AG09319 (cell line): Measurements from ENCODE around the gene CUX1.

Experiments used
- DNase-seq: peaks from one replicate; pipeline ENCODE4 v3.0.0-alpha.2; 2010; ENCODE audit warnings: low read depth; ENCODE audit errors: extremely low read depth
- TF ChIP-seq, protein P1 (sequence below): IDR thresholded peaks from 2 replicates; pipeline ENCODE4 v1.5.1; 2011; ENCODE audit warnings: low read depth, mild to moderate bottlenecking, inconsistent platforms, low read length, moderate library complexity

Gene CUX1

DNA sequence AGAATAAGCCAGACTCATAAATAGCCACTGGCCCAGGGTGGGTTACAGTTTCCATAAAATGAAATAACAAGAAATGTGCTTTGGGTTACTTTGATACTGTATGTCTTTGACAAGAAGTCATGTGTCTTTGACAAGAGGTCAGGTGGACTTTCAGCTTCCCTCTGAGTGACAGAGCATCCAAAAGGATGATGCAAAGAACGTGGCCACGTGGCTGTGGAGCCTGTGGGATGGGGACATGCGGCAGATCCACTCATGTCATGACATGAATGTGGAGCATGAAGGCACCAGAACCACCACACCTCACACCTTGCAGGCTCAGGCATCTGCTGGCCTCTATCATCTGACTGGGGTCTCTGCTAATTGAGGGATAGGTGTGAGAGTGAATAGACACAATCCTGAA is 37.1 kb upstream of the CUX1 start:
- TF ChIP-seq, protein P1, sequence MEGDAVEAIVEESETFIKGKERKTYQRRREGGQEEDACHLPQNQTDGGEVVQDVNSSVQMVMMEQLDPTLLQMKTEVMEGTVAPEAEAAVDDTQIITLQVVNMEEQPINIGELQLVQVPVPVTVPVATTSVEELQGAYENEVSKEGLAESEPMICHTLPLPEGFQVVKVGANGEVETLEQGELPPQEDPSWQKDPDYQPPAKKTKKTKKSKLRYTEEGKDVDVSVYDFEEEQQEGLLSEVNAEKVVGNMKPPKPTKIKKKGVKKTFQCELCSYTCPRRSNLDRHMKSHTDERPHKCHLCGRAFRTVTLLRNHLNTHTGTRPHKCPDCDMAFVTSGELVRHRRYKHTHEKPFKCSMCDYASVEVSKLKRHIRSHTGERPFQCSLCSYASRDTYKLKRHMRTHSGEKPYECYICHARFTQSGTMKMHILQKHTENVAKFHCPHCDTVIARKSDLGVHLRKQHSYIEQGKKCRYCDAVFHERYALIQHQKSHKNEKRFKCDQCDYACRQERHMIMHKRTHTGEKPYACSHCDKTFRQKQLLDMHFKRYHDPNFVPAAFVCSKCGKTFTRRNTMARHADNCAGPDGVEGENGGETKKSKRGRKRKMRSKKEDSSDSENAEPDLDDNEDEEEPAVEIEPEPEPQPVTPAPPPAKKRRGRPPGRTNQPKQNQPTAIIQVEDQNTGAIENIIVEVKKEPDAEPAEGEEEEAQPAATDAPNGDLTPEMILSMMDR: no peak
- no peak for DNase-seq

DNA sequence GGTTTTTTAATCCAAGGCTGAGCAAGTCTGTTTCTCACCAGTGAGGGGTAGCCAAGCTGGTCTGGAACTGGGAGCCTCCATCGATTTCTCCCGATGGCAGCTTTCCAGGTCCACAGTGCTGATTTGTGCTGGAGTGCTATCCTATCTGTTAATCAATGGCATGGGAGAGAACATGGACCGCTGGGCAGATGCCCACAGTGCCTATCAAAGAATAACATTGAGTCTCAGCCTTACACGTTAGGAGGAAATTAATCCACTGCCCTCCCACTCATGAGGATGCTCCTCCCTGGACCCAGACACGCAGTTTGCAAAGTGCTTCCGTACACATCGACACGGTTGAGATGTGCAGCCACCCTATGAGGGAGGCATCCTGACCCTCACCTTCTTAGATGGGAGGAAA is 36.0 kb upstream of the CUX1 start:
- TF ChIP-seq, protein P1: no peak
- no peak for DNase-seq

DNA sequence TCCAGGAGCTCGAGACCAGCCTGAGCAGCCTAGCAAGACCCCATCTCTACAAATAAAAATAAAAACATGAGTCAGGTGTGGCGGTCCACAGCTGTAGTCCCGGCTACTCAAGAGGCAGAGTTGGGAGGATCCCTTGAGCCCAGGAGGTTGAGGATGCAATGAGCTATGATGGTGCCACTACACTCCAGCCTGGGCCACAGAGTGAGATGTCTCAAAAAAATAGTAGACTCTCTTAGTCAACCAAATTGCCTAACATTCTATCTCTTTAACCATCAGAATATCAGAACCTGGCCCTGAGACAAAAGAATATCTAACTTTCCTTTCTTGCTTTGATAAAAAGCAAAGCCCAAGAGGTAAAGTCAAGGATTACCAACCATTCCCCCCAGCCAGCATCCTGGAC is 35.0 kb upstream of the CUX1 start:
- DNase-seq: no peak
- TF ChIP-seq, protein P1: no peak

DNA sequence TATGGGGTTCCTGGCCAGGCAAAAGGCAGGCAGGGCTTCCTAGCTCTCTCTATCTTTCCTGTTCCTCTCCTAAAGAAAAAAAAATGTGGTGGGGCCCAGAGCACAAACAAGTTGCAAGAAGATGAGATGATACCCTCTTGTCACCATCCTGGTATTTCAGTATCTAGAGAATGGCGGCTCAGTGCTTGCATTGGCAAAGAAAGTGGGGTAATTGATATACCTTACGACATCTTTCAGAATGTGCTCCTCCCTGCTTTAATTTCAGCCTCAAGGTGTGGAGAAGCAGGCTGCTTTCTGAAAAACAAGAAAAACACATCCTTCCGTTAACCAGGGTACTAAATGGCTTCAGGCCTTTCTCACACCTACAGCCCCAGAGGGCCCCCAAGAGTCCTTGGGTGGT is 34.5 kb upstream of the CUX1 start:
- no peak for DNase-seq
- TF ChIP-seq, protein P1: no peak

DNA sequence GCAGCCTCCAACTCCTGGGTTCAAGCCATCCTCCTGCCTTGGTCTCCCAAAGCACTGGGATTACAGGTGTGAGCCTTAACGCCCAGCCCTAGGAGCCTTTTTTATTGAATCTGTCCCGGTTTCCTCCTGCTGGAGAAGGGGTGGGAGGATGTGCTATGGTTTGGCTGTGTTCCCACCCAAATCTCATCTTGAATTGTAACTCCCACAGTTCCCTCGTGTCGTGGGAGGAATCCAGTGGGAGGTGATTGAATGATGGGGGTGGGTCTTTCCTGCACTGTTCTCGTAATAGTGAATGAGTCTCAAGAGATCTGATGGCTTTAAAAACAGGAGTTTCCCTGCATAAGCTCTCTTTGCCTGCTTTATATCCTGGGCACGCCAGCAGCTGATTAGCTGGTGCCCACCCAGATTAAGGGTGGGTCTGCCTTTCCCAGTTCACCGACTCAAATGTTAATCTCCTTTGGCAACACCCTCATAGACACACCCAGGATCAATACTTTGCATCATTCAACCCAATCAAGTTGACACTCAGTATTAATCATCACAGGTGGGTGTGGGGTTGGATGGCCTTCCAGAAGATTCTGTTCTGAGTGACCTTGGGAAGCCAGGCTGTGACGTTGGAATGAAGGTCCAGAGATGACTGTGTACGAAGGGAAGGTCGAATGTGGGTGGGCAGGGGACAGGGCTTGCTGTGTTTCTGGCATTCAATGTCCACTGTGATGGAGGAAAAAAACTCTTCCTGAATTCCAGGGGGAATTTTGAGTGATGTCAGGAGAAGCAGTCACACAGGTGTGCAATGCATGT is 33.8 kb upstream of the CUX1 start:
- no peak for DNase-seq
- TF ChIP-seq, protein P1: no peak

DNA sequence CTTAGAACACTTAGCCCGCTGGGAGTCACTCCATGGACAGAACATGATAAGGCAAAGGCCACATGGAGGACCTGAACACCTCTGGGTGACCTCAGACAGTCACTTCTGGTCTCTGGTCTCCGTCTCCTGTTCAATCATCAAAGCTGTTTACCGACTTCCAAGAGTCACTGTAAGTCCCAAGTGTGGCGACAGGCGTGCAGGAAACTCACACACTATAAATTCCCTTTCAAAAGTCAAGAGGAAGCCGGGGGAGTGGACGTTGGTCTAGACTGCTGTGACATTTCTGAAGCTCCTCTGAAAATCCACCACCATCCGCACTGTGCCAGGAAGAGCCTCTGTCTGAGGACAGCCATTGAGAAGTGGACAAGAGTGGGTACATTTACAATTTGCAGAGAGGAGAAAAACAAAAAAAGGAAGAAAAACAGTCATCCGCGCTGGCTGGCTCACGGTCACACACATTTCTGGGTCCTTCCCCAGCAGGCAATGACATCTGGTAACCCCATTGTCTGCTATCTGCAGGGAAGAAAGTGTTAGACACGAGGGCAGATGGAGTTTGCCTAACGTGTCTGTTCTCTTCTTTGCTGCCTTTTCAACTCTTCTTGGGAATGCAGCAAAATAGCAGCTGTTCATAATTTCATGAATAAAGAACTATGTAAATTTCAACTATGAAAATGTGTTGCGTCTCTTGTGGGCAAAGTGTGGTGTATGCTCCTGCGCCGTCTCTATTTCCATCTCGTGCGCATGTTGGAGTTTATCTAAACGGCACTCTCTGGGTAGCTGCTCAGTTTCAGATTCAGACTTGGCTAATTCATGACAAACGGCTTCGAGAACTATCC is 32.9 kb upstream of the CUX1 start:
- TF ChIP-seq, protein P1: no peak
- DNase-seq: no peak

DNA sequence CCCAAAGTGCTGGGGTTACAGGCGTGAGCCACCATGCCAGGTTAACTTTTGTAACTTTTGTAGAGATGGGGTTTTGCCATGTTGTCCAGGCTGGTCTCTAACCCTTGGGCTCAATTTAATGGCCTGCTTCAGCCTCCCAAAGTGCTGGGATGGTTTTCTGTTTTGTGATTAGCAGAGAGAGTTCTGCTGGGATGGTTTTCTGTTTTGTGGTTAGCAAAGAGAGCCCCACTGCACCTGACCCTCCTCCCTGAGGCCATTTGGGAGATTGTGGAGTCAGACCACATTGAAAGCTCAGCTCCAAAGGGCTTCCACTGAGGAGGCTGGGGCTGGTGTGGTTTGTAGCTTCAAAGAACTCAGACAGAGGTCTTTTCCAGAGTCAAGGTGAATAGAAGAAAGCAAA is 29.6 kb upstream of the CUX1 start:
- no peak for DNase-seq
- TF ChIP-seq, protein P1: no peak
